ENCODE measurements around the gene SIAE. TPM values are rescaled to one million over a fixed set of nuclear protein-coding genes. Genes with fewer than 3 reads are reported as not detected.

The SIAE gene
- total RNA-seq, 1 donor from 2014 or later: 6.8 TPM

Other genes starting within 250 kb of the SIAE start
- gene OR8B4, start 248.9 kb downstream of the SIAE start, total RNA-seq: not detected in 2 replicates
- gene OR8B8, start 228.0 kb downstream of the SIAE start, total RNA-seq: not detected in 2 replicates
- gene OR8B12, start 130.1 kb downstream of the SIAE start, total RNA-seq: not detected in 2 replicates
- not detected in 2 replicates for gene OR8A1, start 103.7 kb downstream of the SIAE start, total RNA-seq
- not detected in 2 replicates for gene PANX3, start 62.3 kb downstream of the SIAE start, total RNA-seq
- 12.6 and 16.7 TPM in 2 replicates for gene TBRG1, start 50.9 kb downstream of the SIAE start, total RNA-seq
- gene SPA17, start 165 bp upstream of the SIAE start, total RNA-seq: 3.5 and 4.5 TPM in 2 replicates
- 0.25 and 0.64 TPM in 2 replicates for gene NRGN, start 66.2 kb upstream of the SIAE start, total RNA-seq
- 0.13 TPM in 1 of 2 replicates, not detected in the other for gene VSIG2, start 78.5 kb upstream of the SIAE start, total RNA-seq
- 20.1 and 29.3 TPM in 2 replicates for gene ESAM, start 88.6 kb upstream of the SIAE start, total RNA-seq
- 4.4 and 6.2 TPM in 2 replicates for gene MSANTD2, start 126.7 kb upstream of the SIAE start, total RNA-seq
- 13.0 and 21.1 TPM in 2 replicates for gene ROBO3, start 191.7 kb upstream of the SIAE start, total RNA-seq
- 278 and 426 TPM in 2 replicates for gene ROBO4, start 224.1 kb upstream of the SIAE start, total RNA-seq
- gene HEPN1, start 245.5 kb upstream of the SIAE start, total RNA-seq: under 0.01 TPM in 1 of 2 replicates, not detected in the other

All from dermis microvascular lymphatic vessel endothelial cell (primary cell).